ENCODE measurements around the gene HPS4. TPM values are rescaled to one million over a fixed set of nuclear protein-coding genes. Genes with fewer than 3 reads are reported as not detected.

HPS4 gene
- total and polyA plus RNA-seq, 2 of the 8 experiments (the other 6 are each of a cell fraction or from before 2014, with no cell fraction given), result 28.0 to 35.2 TPM

DNA sequence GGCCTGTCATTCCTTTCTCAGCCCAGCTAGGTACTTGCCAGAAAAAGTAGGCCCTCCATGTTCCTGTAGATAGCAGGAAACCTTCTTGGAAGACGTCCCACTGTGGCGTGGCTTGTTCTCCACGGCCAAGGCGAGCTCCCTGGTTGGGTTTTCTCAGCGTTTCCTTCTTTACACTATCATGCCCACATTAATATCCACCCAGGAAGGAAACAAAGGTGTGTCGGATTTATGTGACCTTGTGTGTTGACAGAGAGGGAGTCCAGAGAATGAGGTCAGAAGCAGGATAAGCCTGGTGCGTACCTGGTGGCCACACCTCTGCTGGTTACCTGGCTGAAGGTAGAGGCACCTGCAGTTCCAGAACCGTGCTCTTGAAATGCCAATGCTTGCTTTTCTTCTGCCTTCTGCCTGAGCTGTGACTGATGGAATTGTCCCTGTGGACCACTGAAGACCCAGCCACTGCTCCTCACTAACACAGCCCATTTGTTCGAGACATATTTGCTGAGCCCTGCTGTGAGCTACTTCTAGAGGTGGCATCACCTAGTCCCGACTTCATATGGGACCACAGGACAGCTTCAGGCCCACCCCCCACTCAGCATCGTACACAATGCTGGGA is 46.6 kb downstream of the HPS4 start:
- Histone ChIP-seq H3K23me2 (ENCODE audit: low read depth, low read length) (0 out of 2 replicates have a peak, but pooled peaks cover 2% of the 10 kb centered on the region), H4K20me1 (replicated peaks in 1 of 2; ENCODE audit: control insufficient read depth in 1 of 2, insufficient read depth in 2 of 2, low read length in 2 of 2) (peaks cover 0 to 11% of the 10 kb centered on the region in 2 experiments)
- TF ChIP-seq MAFK (IDR thresholded peaks at IDR 0.05; ENCODE audit: low read depth, low read length) (no peak), RFX5 (IDR thresholded peaks at IDR 0.05; ENCODE audit: borderline replicate concordance, low read depth, low read length) (no peak), E2F6 (IDR thresholded peaks at IDR 0.05) (no peak), RAD21 (IDR thresholded peaks at IDR 0.05 in 1 of 2, conservative IDR thresholded peaks at IDR 0.05 in 1 of 2; ENCODE audit: low read depth in 2 of 2, low read length in 2 of 2) (no peak), CHD2 (IDR thresholded peaks at IDR 0.05; ENCODE audit: low read length) (no peak), POLR2A (IDR thresholded peaks at IDR 0.05; ENCODE audit: control extremely low read depth in 1 of 2, low read depth in 2 of 2, low read length in 2 of 2) (no peak), CTBP2 (IDR thresholded peaks at IDR 0.05; ENCODE audit: borderline replicate concordance, insufficient read depth, insufficient read length, low read length) (no peak), TBP (IDR thresholded peaks at IDR 0.05; ENCODE audit: low read depth, low read length) (no peak), YY1 (IDR thresholded peaks at IDR 0.05; ENCODE audit: low read depth, low read length) (no peak), SIRT6 (IDR thresholded peaks at IDR 0.05; ENCODE audit: low read length) (no peak), POLR2AphosphoS5 (IDR thresholded peaks at IDR 0.05; ENCODE audit: low read depth, low read length) (no peak), JUND (IDR thresholded peaks at IDR 0.05; ENCODE audit: low read length) (no peak)

More for the DNA sequence above, 46.6 kb downstream of the HPS4 start:
- H3K4me3 ChIP-seq (ENCODE audit: extremely low read depth in 1 of 4, insufficient read depth in 2 of 4, low read depth in 3 of 4, low read length in 4 of 4), result no peak overlapping the region
- no peak overlapping the region for H3K56ac ChIP-seq (replicated peaks; ENCODE audit: insufficient read length, low read depth, low read length)
- WGBS, 2 experiments (ENCODE audit: extremely low coverage in 1 of 2, insufficient coverage in 1 of 2, insufficient read length in 1 of 2, insufficient replicate concordance in 2 of 2, low coverage in 1 of 2, low lambda C conversion rate in 2 of 2, missing lambda C conversion rate in 1 of 2), result 94% methylated on average over 11 of the region's 11 CpGs; no CpG with 5 or more reads in 1 of the 2 experiments
- no peak overlapping the region for H3K4me2 ChIP-seq (ENCODE audit: insufficient read depth in 1 of 2, low read depth in 2 of 2, low read length in 2 of 2)
- ChIA-PET CTCF (ENCODE audit: partially characterized antibody) (interaction anchor here (0.6 to 3.9 kb wide), 16 partner anchors 8 to 715 kb away, joined by 3 to 23 read pairs (median 4); partner anchors contain the start of gene ASPHD2), POLR2A (ENCODE audit: partially characterized antibody) (interaction anchor here (1.7 to 5.1 kb wide), 3 partner anchors 7 to 47 kb away, joined by 7 to 14 read pairs (median 9); partner anchors contain the start of genes ASPHD2, HPS4 and SRRD)
- H3K27ac ChIP-seq (ENCODE audit: low read depth, low read length), result no peak overlapping the region
- no peaks in the 10 kb centered on the region for H3K9me3 ChIP-seq (ENCODE audit: insufficient read depth in 2 of 2, low read depth in 1 of 2, low read length in 1 of 2)
- H4K8ac ChIP-seq (ENCODE audit: extremely low read depth, insufficient read depth, low read length), result no peak overlapping the region
- H3K36me3 ChIP-seq (ENCODE audit: control insufficient read depth in 2 of 4, insufficient read depth in 4 of 4, low read length in 3 of 4), result peaks cover 0 to 7% (median 4%) of the 10 kb centered on the region in 4 experiments; a peak in 4 of 8 replicates
- no peaks in the 10 kb centered on the region for H3K4me1 ChIP-seq (replicated peaks in 1 of 4; ENCODE audit: control insufficient read depth in 3 of 4, insufficient read depth in 4 of 4, low read length in 3 of 4)
- H4K5ac ChIP-seq (ENCODE audit: insufficient read length, low read depth, low read length), result no peak overlapping the region
- H3K14ac ChIP-seq (ENCODE audit: insufficient read length), result no peak overlapping the region
- H3K27me3 ChIP-seq (replicated peaks in 1 of 4; ENCODE audit: control insufficient read depth in 3 of 4, extremely low read depth in 1 of 4, insufficient read depth in 3 of 4, low read length in 3 of 4), result no peaks in the 10 kb centered on the region
- no peak overlapping the region for H2BK15ac ChIP-seq (ENCODE audit: low read length)
- FAIRE-seq (no peak), DNase-seq (ENCODE audit: low read depth in 1 of 2, low spot score in 2 of 2) (no peak)
- no peak overlapping the region for H3K9ac ChIP-seq (replicated peaks in 1 of 4; ENCODE audit: extremely low read depth in 1 of 4, low read depth in 3 of 4, low read length in 3 of 4)
- H3K79me2 ChIP-seq (ENCODE audit: control insufficient read depth in 1 of 2, insufficient read depth in 2 of 2, low read length in 2 of 2), result no peaks in the 10 kb centered on the region; a peak in 1 of 4 replicates
- no peak overlapping the region for H3K4ac ChIP-seq (replicated peaks; ENCODE audit: insufficient read length, low read depth, low read length)
- H3K18ac ChIP-seq (ENCODE audit: extremely low read depth, low read length), result no peak overlapping the region
- H4K91ac ChIP-seq (replicated peaks; ENCODE audit: insufficient read length, low read length), result no peak overlapping the region
- no peak overlapping the region for H2AK5ac ChIP-seq (ENCODE audit: low read depth, low read length)
- peaks cover 12% of the 10 kb centered on the region for H3K79me1 ChIP-seq (ENCODE audit: low read depth, low read length)
- H2BK5ac ChIP-seq (ENCODE audit: low read depth, low read length), result no peak overlapping the region
- no peak overlapping the region for H2BK12ac ChIP-seq (ENCODE audit: low read depth, low read length)
- H2BK120ac ChIP-seq (replicated peaks; ENCODE audit: low read depth, low read length), result no peak overlapping the region
- H3K23ac ChIP-seq (ENCODE audit: insufficient read length), result no peak overlapping the region
- no peak overlapping the region for H2AFZ ChIP-seq (ENCODE audit: low read length)
- no peak overlapping the region for H2BK20ac ChIP-seq (ENCODE audit: low read length)

Data from H1 (cell line).